OCI-LY3 (cell line): Measurements from ENCODE around the gene ZNF585A.

ENCODE experiments used
- EZH2phosphoT487 ChIP-seq: fragments of 200-600 bp; shearing (Covaris generic); IDR thresholded peaks from 2 replicates; pipeline ENCODE4 v1.6.1; 2018; ENCODE audit warnings: antibody characterized with exemption, mixed run types, low read depth
- TF ChIP-seq, protein P1 (sequence below): fragments of 200-600, 300-600 bp; sonication (generic); IDR thresholded peaks from 2 replicates; pipeline ENCODE4 v1.5.1; 2014; ENCODE audit warnings: antibody characterized with exemption, low read length, low read depth

DNA sequence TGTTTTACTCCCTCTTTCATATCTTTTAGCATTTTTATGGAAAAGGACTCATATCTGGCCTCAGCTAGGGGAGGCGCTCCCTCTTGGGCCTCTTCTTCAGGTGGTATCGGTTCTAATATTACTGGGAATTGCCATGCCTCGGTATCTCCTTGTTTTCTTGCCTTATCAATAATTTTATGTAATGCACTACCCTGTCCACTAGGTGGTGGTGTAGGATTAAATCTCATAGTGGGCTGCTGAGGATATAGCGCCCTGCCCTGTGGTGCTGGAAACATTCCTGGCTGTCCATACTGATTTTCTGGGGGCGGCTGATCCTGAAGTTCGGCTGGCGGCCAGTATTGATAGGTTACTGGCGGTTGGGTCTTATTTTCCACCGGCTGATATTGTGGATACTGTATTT is 58.5 kb downstream of the ZNF585A start:
- TF ChIP-seq, protein P1, sequence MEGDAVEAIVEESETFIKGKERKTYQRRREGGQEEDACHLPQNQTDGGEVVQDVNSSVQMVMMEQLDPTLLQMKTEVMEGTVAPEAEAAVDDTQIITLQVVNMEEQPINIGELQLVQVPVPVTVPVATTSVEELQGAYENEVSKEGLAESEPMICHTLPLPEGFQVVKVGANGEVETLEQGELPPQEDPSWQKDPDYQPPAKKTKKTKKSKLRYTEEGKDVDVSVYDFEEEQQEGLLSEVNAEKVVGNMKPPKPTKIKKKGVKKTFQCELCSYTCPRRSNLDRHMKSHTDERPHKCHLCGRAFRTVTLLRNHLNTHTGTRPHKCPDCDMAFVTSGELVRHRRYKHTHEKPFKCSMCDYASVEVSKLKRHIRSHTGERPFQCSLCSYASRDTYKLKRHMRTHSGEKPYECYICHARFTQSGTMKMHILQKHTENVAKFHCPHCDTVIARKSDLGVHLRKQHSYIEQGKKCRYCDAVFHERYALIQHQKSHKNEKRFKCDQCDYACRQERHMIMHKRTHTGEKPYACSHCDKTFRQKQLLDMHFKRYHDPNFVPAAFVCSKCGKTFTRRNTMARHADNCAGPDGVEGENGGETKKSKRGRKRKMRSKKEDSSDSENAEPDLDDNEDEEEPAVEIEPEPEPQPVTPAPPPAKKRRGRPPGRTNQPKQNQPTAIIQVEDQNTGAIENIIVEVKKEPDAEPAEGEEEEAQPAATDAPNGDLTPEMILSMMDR, result peak; percentile 29
- TF ChIP-seq EZH2phosphoT487, result no peak
